Measurements from ENCODE around the gene FGD2.

The FGD2 gene

DNA sequence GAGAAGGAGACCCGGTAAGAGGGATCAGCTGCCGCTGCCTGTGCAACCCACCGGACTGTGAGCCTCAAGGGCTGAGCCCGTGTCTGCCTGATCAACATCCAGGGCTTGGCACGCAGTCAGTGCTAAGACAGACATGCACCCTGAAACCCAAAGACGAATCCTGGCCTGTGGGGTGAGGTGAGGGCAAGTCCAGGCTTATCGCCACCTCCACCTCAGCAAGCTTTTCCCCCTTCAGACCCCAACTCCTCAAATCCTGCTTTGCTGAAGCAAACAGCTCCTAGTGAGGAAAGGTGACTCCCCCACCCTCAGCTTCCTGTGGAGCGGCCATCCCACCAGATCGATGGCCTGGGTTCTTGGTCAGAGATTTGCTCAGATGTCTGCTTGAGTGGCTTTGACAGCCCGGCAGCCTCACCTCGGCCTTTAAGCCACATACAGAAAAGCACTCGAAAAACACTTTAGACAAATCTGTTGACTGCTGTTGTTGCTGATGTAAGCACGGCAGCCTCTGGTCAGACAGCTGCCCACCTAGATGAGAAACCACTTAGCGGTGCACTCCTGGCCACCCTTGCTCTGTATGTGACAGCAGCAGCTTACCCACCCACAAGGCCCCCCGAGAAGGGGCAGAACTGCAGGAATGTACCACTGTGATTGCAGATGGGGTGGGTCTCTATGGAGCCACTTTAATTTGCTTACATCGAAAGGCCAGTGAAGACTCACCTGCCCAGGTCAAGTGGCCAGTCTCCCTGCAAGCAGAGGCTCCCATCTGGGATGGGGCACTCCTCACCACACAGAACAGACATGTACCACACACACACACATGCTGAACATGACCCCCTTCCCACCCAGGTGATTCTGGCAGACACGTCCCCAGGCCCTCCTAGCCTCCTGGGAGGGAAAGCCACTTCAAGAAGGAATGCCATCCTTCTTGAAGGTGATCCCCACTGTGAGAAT is 34.3 kb upstream of the FGD2 start:
- no peak for DNase-seq (ENCODE audit: low read depth in 2 of 2)

GRCh38 chr6:36971921-36972673 is 33.4 kb upstream of the FGD2 start:
- DNase-seq (ENCODE audit: low read depth in 2 of 2), result no peak

DNA sequence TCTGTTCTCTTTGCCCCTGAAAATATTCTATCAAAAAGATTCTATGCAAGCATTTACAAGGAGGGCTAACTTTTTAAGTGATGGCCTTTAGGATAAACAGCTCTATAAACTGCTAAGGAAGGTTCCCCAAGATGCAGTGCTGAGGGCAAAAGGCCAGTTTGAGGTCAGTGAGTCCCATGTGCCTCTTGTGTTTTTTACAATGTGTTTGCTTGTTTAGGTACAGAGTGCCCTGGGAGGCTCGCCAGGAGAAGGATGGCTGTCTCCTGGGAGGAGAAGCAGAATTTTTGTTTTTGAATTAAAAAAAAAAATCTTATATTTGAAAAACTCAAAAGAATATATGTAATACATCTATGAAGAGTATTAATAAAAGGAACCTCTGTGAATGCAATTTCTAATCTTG is 32.3 kb upstream of the FGD2 start:
- no peak for DNase-seq (ENCODE audit: low read depth in 2 of 2)

DNA sequence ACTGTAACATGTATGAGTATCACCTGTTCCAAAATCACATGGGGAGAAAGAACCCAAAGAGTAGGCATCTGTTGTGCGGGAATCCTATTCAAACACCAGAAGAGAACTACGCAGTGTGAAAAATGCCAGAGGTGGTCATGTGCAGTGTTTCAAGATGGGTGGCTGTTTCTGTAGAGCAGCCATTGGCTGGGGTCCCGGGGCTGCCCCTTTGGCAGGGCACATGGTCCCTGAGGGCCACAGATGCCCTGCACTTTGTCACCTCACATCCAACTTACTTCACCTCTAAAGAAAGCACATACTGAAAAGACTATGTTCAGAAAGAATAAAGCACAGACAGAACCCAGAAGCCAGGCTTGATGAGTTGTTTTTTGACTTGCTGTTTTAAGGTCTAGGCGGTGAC is 31.8 kb upstream of the FGD2 start:
- no peak for DNase-seq (ENCODE audit: low read depth in 2 of 2)

DNA sequence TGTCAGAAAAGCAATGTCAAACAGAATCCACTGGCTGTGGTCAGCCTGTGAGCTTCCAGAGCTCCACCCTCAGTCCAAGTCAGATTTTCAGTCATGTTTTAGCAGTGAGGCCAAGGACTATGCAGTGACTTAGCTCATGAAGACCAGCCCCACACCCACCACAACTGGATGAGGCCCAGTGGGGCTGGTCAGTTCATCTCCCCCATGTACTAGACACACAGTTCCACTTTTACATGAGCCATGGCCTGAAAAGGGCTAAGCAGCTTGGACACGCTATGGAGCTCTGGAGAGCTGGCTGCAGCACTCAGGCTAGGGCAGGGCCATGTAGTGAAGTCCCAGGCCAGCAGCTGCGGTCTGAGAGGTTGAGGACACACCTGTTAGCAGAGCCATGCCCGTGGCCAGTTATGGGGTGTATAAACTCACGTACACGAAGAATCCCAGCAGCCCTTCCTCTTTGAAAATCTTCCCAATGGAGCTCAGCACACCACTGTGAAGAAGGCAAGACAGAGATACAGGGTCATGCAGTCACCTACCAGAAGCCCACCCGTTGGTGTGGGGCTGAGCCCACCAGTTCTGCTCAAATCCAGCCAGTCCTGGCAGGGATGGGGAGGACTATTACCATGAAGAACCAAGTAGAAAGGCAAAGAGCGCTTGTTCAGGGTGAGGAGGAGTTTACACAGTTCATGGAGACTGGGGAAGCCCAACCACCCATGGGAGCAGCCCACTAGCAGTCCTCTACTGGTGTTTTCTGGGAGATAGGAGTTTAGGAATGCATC is 30.0 kb upstream of the FGD2 start:
- no peak for DNase-seq (ENCODE audit: low read depth in 2 of 2)

GRCh38 chr6:36976007-36976264 is 29.5 kb upstream of the FGD2 start:
- no peak for DNase-seq (ENCODE audit: low read depth in 2 of 2)

DNA sequence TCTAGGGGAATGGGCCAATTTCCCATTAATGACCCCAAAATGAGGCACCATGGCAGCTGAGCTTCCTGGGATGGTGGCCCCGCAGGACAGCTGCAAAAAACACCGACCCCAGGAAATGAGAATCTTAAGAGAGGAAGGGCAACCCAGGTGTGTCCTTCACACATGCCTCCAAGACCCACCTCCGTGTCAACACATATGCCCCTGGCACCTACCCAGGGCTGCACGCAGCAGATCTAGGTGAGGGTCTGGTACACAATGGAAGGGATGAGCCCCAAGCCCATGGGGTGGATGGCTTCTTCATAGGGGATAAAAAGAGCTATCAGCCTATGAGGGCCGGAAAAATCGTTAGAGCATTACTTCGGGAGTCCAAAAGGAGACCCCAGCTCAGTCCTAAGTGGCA is 28.9 kb upstream of the FGD2 start:
- DNase-seq (ENCODE audit: low read depth in 2 of 2), result no peak

- DNase-seq (ENCODE audit: low read depth in 2 of 2), result no peak
Measured at GRCh38 chr6:36976931-36977330, 28.5 kb upstream of the FGD2 start.

GRCh38 chr6:36977470-36977941 is 27.9 kb upstream of the FGD2 start:
- no peak for DNase-seq (ENCODE audit: low read depth in 2 of 2)

- no peak for DNase-seq (ENCODE audit: low read depth in 2 of 2)
Measured at GRCh38 chr6:36978421-36979346, 26.8 kb upstream of the FGD2 start.

DNA sequence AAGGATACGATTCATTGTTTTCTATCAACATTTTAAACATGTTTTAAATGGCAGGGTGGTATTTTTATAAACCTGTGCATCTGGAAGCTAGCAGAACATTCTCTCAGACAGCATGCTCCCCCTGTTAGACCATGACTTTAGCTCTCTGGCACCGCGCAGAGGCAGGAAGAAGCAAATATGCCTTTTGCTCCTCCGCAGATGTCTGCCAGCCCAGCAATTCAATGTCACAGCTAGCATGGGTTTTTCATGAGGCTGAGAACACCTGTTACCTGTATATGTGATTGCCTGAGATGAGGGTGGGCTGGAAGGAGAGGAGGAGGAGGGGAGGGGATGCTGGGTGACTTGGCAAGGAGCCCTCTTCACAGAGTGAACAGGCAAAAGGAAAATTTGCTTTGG is 26.1 kb upstream of the FGD2 start:
- DNase-seq (ENCODE audit: low read depth in 2 of 2), result no peak

DNA sequence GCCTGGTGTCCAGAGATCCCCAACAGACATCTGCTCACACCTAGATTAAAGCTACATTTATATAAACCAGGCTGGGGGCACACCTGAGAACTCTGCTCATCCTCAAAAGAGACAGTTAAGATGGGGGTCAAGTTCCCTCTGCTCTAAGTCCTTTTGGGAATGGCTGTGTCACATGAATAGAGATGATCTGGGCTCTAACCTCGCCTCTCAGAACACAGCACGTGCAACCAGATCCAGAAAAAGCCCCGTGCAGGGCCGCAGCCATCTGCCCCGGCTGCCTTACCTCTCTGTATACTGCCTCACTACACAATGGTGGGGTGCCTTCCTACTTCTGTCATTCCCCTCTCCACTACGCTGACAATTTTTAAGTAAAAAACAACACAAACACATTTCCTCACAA is 25.3 kb upstream of the FGD2 start:
- no peak for DNase-seq (ENCODE audit: low read depth in 2 of 2)

DNA sequence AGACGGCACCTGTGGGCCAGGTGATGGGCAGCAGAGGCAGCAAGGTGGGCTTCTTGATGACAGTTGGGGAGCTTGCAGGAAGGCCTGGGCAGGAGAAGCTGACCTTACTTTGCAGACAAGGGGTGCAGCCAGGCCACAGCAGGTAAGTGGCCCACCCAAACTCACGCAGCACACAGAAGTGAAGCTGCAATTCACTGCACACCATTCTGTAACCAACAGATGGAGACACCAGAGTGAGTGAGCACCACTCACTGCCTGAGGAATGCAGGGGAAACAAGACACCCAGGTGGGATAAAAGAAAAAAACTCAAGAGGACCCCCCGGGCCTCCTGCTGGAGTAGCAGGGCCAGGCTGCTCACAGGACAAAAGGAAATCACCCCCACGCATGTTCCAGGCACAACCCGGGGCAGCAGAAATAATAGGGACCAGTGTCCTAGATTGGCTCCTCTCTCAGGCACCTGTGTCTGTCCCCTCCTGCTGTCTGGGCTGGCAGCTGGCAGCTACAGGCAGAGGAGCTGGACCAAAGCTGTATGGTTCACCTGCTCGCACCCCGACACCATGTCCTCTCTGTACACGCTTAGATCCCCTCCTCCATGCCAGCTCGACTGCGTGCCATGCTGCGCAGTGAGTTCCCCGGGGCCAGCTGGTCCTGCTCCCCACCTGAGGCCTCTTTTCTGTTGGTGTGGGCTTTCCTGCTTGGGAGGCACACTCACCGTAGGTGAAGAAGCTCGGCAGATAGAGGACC is 24.4 kb upstream of the FGD2 start:
- DNase-seq (ENCODE audit: low read depth in 2 of 2), result no peak

- DNase-seq (ENCODE audit: low read depth in 2 of 2), result no peak
Measured at GRCh38 chr6:36983538-36983937, 21.9 kb upstream of the FGD2 start.

DNA sequence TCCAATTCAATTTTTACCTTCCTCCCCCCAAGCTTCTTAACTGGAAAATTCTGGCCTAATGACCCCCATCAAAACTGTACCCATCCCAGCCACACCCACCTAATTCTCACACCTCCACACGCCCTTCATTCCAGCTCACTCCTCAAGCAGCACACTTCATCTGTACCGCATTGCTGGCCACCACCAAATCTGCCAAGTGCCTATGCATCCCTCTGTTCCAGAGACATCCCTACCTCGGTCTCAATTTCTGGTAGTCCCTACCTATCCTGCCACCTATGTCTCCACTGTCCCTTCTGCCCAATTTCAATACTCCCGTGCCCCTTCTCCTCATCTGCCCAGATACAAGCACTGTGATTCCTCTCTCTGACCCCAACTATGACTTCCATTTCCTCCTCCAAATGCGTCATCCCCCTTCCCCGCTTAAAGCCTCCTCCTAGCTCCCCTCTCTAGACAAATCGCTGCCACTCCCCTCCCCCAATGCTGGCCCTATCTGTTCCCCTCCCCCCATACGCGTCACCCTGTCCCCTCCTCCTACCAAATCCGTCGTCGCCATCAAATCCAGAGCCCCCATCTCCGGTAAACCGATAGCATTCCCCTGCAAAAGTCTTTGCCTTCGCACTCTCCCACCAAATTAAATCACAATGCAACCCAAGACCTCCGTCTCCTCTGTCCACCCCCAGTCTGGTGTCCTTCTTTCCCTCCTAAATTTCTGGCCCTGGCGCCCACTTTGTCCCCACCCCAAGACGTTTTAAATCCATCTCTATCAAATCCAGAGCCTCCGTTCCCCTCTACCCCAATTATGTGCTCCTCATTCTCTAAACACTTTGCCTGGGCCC is 20.7 kb upstream of the FGD2 start:
- no peak for DNase-seq (ENCODE audit: low read depth in 2 of 2)

GRCh38 chr6:36985417-36985807 is 20.0 kb upstream of the FGD2 start:
- DNase-seq (ENCODE audit: low read depth in 2 of 2), result no peak

DNA sequence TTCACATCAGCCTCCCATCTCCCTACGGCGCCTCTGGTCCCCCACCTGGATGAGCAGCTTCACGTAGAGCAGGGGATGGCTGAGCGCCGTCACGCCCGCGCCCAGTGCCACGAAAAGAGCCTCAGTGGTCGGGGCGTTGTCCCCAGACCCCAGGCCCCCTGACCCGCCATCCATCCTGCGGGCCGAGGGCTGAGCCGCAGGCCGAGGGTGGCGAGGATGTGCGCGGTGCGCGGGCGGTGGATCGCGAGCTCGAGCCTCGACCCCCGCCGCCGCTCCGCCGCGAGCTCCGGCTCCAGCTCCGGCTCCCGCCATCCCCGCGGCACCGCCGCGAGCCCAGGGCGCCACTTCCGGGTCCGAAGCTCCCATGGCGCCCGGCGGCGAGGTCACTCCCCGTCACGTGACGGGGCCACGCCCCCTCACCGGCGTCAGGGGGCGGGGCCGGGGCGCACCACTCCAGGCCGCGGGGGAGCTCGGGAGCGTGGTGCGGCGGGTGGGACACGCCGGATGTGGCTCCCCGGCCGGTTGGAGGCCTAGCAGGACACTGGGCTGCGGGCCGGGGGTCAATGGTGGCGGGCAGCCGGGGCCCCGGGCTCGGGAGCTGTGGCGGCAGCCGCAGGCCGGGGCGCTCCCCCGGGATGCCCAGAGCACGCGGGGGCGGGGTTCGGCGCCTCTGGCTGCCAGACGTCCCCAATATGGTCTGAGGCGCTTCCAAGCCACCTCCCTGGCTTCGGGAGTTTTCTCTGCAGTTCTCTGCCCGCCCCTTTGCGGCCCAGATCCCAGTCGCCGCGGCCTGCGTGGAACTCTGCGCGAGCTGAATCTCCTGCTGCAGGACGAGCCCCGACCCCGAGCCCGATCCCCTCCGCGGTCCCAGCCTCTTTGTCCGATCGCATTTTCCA is 19.4 kb upstream of the FGD2 start, which contains the start of gene MTCH1:
MTCH1 (minus strand) TSS at position 389 of the 896 bp plus-strand sequence; CDS start at position 366, 23 bp downstream.
- peak; percentile 74 to 78 for DNase-seq (ENCODE audit: low read depth in 2 of 2)

DNA sequence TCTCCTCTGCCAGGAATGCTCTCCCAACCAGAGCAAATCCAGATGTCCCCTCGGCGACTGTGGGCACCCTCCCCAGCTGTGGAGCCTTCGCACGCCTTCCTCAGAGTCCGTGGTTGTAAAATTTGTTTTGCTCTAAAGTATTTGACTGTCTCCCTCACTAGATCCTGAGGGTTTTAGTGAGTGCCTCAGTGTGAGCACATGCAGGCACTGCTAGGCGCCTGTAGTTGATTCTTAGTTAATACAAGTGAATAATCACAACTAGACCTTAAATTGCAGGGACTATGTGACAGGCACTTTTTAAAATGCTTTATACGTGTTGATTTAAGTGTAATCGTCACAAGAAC is 18.8 kb upstream of the FGD2 start:
- DNase-seq (ENCODE audit: low read depth in 2 of 2), result no peak

DNA sequence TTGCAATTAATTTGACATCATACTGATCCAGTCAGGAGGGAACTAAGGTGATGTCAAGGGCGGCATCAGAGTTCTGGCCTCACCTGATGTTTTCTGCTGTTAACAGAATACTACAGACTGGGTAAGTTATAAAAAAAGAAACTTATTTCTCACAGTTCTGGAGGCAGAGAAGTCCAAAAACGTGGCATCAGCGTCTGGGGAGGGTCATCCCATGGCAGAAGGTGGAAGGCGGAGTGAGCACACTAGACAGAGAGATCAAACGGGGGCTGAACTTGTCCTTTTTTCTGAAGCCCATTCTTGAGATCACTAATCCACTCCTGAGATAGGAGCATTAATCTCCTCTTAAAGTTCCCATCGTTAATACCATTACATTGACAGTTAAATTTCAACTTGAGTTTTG is 16.2 kb upstream of the FGD2 start:
- DNase-seq (ENCODE audit: low read depth in 2 of 2), result no peak
